ENCODE measurements around the gene HOXA9.

The HOXA9 gene

DNA sequence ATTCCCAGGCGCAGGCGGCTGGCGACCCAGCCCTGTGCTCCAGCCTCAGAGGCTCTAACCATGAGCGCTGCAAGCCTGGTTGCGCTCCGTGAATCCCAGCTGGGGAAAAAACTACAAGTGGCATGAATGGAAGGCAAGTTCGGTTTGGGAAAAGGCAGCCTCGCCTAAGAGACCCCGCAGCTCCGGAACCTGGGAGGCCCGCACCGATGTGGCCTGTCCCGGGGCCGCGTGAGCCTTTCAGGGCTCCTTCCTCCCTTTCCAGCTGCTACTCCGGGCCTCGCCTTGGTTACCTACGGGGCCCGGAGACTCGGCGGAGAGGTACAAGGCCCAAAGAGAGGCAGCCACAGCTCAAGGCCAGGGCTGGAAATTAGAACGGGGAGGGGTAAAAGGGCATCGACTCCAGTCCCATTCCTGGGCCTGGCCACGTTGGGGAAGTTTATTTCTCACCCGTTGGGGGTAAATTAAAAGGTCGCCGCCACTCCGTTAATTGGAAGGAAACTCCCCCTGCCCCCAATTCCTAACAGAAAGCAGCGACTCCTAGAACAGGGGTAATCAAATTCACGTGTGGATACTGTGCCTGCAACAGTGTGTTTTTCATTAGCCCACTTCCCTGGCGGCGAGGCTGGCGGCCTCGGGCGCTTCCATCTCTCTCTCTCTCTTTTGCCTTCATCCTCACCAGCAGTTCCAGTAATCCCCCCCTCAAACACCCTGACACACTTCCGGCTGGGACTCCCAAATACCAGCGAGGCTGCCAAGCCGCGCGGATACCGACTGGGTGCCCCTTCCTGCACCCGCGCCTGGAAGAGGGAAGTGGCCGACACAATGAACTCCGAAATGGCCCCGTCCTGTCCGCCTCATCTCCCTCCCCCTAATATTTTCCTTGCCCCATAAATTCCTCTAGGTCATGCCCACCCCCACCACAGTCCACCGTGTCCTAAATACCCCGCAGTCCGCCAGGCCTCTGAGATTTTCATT is 1.5 kb upstream of the HOXA9 start (continued):
- TF ChIP-seq, protein P1, sequence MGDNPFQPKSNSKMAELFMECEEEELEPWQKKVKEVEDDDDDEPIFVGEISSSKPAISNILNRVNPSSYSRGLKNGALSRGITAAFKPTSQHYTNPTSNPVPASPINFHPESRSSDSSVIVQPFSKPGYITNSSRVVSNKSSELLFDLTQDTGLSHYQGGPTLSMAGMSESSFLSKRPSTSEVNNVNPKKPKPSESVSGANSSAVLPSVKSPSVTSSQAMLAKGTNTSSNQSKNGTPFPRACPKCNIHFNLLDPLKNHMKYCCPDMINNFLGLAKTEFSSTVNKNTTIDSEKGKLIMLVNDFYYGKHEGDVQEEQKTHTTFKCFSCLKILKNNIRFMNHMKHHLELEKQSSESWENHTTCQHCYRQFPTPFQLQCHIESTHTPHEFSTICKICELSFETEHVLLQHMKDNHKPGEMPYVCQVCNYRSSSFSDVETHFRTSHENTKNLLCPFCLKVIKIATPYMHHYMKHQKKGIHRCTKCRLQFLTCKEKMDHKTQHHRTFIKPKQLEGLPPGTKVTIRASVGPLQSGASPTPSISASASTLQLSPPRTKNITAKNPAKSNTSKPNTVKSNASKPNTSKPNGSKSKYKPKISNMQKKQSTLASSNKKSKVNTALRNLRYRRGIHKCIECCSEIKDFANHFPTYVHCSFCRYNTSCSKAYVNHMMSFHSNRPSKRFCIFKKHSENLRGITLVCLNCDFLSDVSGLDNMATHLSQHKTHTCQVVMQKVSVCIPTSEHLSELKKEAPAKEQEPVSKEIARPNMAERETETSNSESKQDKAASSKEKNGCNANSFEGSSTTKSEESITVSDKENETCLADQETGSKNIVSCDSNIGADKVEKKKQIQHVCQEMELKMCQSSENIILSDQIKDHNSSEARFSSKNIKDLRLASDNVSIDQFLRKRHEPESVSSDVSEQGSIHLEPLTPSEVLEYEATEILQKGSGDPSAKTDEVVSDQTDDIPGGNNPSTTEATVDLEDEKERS (tag by site-specific recombination; IDR thresholded peaks at IDR 0.05) = no peak
- no peak for TF ChIP-seq ZNF473 (tag by site-specific recombination; IDR thresholded peaks at IDR 0.05)
- TF ChIP-seq GLI2 (tag by site-specific recombination; IDR thresholded peaks at IDR 0.05; ENCODE audit: borderline replicate concordance, low read depth) = no peak
- TF ChIP-seq ZNF354C (tag by site-specific recombination; IDR thresholded peaks at IDR 0.05; ENCODE audit: borderline replicate concordance, low read depth) = no peak
- TF ChIP-seq, protein P2, sequence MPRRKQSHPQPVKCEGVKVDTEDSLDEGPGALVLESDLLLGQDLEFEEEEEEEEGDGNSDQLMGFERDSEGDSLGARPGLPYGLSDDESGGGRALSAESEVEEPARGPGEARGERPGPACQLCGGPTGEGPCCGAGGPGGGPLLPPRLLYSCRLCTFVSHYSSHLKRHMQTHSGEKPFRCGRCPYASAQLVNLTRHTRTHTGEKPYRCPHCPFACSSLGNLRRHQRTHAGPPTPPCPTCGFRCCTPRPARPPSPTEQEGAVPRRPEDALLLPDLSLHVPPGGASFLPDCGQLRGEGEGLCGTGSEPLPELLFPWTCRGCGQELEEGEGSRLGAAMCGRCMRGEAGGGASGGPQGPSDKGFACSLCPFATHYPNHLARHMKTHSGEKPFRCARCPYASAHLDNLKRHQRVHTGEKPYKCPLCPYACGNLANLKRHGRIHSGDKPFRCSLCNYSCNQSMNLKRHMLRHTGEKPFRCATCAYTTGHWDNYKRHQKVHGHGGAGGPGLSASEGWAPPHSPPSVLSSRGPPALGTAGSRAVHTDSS (tag by site-specific recombination; IDR thresholded peaks at IDR 0.05) = peak; percentile 63
- 0 out of 2 replicates have a peak, but pooled peaks have one; percentile 12 for TF ChIP-seq GLIS1 (tag by site-specific recombination; IDR thresholded peaks at IDR 0.05)
- TF ChIP-seq ZNF221 (tag by site-specific recombination; IDR thresholded peaks at IDR 0.05; ENCODE audit: borderline replicate concordance) = no peak
- no peak for TF ChIP-seq ZEB2 (tag by site-specific recombination; IDR thresholded peaks at IDR 0.05)
- TF ChIP-seq ZNF677 (tag by site-specific recombination; IDR thresholded peaks at IDR 0.05) = no peak
- TF ChIP-seq ZXDB (tag by site-specific recombination; IDR thresholded peaks at IDR 0.05) = no peak

DNA sequence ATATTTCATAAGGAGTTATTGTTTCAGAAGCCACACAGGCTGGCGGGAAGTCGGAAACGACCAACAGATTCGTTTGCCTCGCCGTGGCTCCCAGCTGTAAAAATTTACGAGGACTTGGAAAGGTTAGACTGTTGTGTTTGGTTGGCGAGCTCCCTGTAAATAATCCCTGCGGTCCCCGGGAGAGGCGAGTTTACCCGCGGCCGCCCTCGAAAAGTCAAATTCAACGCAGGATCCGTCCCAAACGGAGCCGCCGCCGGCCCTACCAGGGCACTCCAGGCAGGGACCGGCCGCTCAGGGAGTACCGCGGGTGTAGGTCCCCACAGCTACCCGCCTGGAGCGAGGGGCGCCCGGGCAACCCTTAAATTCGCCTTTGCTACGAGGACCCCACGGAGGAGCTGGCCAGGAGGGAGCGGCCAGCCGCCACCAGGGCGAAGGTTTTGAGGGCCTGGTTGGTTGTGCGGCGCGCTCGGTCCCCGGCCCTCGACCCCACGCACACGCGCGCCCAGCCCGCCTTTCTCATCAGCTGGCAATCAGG is 726 bp upstream of the HOXA9 start:
- H3K27ac ChIP-seq (ENCODE audit: extremely low read depth, low read depth, low read length) = peak overlapping the region; percentile 100
- H3K9me3 ChIP-seq (ENCODE audit: control insufficient read depth, insufficient read depth, low read depth, low read length) = no peaks in the 10 kb centered on the region
- H3K4me3 ChIP-seq (ENCODE audit: low read depth, low read length) = peak overlapping the region; percentile 76
- peaks cover 23 to 42% of the 10 kb centered on the region in 2 experiments for H3K36me3 ChIP-seq (ENCODE audit: control insufficient read depth in 2 of 2, insufficient read depth in 1 of 2, low read length in 2 of 2)
- H3K4me1 ChIP-seq (ENCODE audit: control insufficient read depth, insufficient read depth, low read length) = peaks cover 7% of the 10 kb centered on the region
- ChIA-PET CTCF (interaction anchor here (0.6 to 1.4 kb wide), 2 partner anchors 12 to 28 kb away, joined by 3 read pairs; no protein-coding TSS in a partner anchor), POLR2A (interaction anchor here (0.6 to 2.5 kb wide), 12 partner anchors 9 to 1304 kb away, joined by 3 to 21 read pairs (median 5); partner anchors contain the start of genes HOXA11 and HOXA5)
- TF ChIP-seq, protein P3, sequence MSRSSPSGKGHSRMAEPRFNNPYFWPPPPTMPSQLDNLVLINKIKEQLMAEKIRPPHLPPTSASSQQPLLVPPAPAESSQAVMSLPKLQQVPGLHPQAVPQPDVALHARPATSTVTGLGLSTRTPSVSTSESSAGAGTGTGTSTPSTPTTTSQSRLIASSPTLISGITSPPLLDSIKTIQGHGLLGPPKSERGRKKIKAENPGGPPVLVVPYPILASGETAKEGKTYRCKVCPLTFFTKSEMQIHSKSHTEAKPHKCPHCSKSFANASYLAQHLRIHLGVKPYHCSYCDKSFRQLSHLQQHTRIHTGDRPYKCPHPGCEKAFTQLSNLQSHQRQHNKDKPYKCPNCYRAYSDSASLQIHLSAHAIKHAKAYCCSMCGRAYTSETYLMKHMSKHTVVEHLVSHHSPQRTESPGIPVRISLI (tag by site-specific recombination; IDR thresholded peaks at IDR 0.05) = no peak
- TF ChIP-seq ZSCAN16 (tag by site-specific recombination; IDR thresholded peaks at IDR 0.05) (0 out of 2 replicates have a peak, but pooled peaks have one; percentile 5), ZSCAN30 (tag by site-specific recombination; IDR thresholded peaks at IDR 0.05) (peak; percentile 24; the same call in 1 of the 2 replicates), ZNF221 (tag by site-specific recombination; IDR thresholded peaks at IDR 0.05; ENCODE audit: borderline replicate concordance) (no peak), IKZF3 (tag by site-specific recombination; IDR thresholded peaks at IDR 0.05) (peak; percentile 98), ZBTB7A (tag by site-specific recombination; IDR thresholded peaks at IDR 0.05; ENCODE audit: low read depth) (peak; percentile 14; the same call in 1 of the 2 replicates), OSR2 (tag by site-specific recombination; IDR thresholded peaks at IDR 0.05) (peak; percentile 99), ZNF664 (tag by site-specific recombination; IDR thresholded peaks at IDR 0.05) (peak; percentile 2; the same call in 1 of the 2 replicates), PRDM1 (tag by site-specific recombination; IDR thresholded peaks at IDR 0.05) (no peak)
- TF ChIP-seq, protein P4, sequence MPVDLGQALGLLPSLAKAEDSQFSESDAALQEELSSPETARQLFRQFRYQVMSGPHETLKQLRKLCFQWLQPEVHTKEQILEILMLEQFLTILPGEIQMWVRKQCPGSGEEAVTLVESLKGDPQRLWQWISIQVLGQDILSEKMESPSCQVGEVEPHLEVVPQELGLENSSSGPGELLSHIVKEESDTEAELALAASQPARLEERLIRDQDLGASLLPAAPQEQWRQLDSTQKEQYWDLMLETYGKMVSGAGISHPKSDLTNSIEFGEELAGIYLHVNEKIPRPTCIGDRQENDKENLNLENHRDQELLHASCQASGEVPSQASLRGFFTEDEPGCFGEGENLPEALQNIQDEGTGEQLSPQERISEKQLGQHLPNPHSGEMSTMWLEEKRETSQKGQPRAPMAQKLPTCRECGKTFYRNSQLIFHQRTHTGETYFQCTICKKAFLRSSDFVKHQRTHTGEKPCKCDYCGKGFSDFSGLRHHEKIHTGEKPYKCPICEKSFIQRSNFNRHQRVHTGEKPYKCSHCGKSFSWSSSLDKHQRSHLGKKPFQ (tag by site-specific recombination; IDR thresholded peaks at IDR 0.05) = 0 out of 2 replicates have a peak, but pooled peaks have one; percentile 35
- TF ChIP-seq, protein P5, sequence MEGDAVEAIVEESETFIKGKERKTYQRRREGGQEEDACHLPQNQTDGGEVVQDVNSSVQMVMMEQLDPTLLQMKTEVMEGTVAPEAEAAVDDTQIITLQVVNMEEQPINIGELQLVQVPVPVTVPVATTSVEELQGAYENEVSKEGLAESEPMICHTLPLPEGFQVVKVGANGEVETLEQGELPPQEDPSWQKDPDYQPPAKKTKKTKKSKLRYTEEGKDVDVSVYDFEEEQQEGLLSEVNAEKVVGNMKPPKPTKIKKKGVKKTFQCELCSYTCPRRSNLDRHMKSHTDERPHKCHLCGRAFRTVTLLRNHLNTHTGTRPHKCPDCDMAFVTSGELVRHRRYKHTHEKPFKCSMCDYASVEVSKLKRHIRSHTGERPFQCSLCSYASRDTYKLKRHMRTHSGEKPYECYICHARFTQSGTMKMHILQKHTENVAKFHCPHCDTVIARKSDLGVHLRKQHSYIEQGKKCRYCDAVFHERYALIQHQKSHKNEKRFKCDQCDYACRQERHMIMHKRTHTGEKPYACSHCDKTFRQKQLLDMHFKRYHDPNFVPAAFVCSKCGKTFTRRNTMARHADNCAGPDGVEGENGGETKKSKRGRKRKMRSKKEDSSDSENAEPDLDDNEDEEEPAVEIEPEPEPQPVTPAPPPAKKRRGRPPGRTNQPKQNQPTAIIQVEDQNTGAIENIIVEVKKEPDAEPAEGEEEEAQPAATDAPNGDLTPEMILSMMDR (tag by site-specific recombination; IDR thresholded peaks at IDR 0.05) = 0 out of 2 replicates have a peak, but pooled peaks have one; percentile 9
- TF ChIP-seq, protein P6, sequence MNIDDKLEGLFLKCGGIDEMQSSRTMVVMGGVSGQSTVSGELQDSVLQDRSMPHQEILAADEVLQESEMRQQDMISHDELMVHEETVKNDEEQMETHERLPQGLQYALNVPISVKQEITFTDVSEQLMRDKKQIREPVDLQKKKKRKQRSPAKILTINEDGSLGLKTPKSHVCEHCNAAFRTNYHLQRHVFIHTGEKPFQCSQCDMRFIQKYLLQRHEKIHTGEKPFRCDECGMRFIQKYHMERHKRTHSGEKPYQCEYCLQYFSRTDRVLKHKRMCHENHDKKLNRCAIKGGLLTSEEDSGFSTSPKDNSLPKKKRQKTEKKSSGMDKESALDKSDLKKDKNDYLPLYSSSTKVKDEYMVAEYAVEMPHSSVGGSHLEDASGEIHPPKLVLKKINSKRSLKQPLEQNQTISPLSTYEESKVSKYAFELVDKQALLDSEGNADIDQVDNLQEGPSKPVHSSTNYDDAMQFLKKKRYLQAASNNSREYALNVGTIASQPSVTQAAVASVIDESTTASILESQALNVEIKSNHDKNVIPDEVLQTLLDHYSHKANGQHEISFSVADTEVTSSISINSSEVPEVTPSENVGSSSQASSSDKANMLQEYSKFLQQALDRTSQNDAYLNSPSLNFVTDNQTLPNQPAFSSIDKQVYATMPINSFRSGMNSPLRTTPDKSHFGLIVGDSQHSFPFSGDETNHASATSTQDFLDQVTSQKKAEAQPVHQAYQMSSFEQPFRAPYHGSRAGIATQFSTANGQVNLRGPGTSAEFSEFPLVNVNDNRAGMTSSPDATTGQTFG (tag by site-specific recombination; IDR thresholded peaks at IDR 0.05; ENCODE audit: borderline replicate concordance) = no peak
